Karpas-422 (cell line): ENCODE measurements around the gene FBXL7. TPM values are rescaled to one million over a fixed set of nuclear protein-coding genes. Genes with fewer than 3 reads are reported as not detected.

Experiments
- DNase-seq: peaks from one replicate; pipeline ENCODE4 v3.0.0-alpha.2; 2015
- H2AFZ ChIP-seq: fragments of 200-600 bp; sonication (generic); 2 replicates; pipeline ENCODE4 v1.6.1; 2014; ENCODE audit warnings: antibody characterized with exemption, low read length, mixed read lengths
- H3K27ac ChIP-seq: fragments of 200-600 bp; sonication (generic); 2 replicates; pipeline ENCODE4 v1.5.1; 2014; ENCODE audit warnings: mild to moderate bottlenecking, low read length, moderate library complexity
- H3K27me3 ChIP-seq: fragments of 200-600 bp; sonication (generic); 2 replicates; pipeline ENCODE4 v1.6.1; 2014; ENCODE audit warnings: low read length, mixed read lengths
- H3K36me3 ChIP-seq: fragments of 200-600 bp; sonication (generic); 2 replicates; pipeline ENCODE4 v1.6.1; 2014; ENCODE audit warnings: low read length, mixed read lengths; ENCODE audit not compliant: insufficient read depth
- H3K4me1 ChIP-seq: fragments of 200-600 bp; sonication (generic); 2 replicates; pipeline ENCODE4 v1.6.1; 2014; ENCODE audit warnings: mild to moderate bottlenecking, low read length, mixed read lengths
- H3K4me2 ChIP-seq: fragments of 200-600 bp; sonication (generic); 2 replicates; pipeline ENCODE4 v1.6.1; 2014; ENCODE audit warnings: low read length, low read depth, mild to moderate bottlenecking; ENCODE audit not compliant: poor library complexity, severe bottlenecking
- H3K4me3 ChIP-seq: fragments of 200-600 bp; sonication (generic); 2 replicates; pipeline ENCODE4 v1.5.1; 2014; ENCODE audit warnings: mild to moderate bottlenecking, antibody characterized with exemption, low read length, mixed read lengths
- H3K79me2 ChIP-seq: fragments of 200-600 bp; sonication (generic); 2 replicates; pipeline ENCODE4 v1.6.1; 2014; ENCODE audit warnings: mild to moderate bottlenecking, low read length, mixed read lengths
- H3K9ac ChIP-seq: fragments of 200-600 bp; sonication (generic); 2 replicates; pipeline ENCODE4 v1.6.0; 2014; ENCODE audit warnings: low read length
- H3K9me2 ChIP-seq: fragments of 200-600 bp; sonication (generic), shearing (Covaris generic); replicated peaks from 2 replicates; pipeline ENCODE4 v1.6.0; 2014; ENCODE audit warnings: mild to moderate bottlenecking, low read length, moderate library complexity; ENCODE audit not compliant: insufficient read depth
- H3K9me3 ChIP-seq: fragments of 300-700, 200-600 bp; sonication (generic); 2 replicates; pipeline ENCODE4 v1.6.1; 2014; ENCODE audit warnings: low read length, mixed read lengths
- H4K20me1 ChIP-seq: fragments of 200-600 bp; sonication (generic); 2 replicates; pipeline ENCODE4 v1.6.1; 2014; ENCODE audit warnings: mild to moderate bottlenecking, antibody characterized with exemption, low read length, low read depth; ENCODE audit not compliant: insufficient read depth
- total RNA-seq: library from RNA; depleted of rRNA; stranded (reverse); fragments of >200 nt; shearing (Covaris generic); gene quantifications from 2 replicates; pipeline ENCODE4 v1.2.3, GENCODE V29; 2014; ENCODE audit warnings: low replicate concordance

FBXL7 gene
- total RNA-seq, 1 experiment from 2014 or later = not detected

GRCh38 chr5:15521381-15522186 lies 21.6 kb downstream of the FBXL7 start:
- H3K4me2 ChIP-seq = no peak overlapping the region
- H3K4me3 ChIP-seq = no peak overlapping the region
- H3K4me1 ChIP-seq = no peaks in the 10 kb centered on the region
- no peaks in the 10 kb centered on the region for H3K27me3 ChIP-seq
- no peak for DNase-seq
- H2AFZ ChIP-seq = no peak overlapping the region
- H3K36me3 ChIP-seq = no peaks in the 10 kb centered on the region
- no peaks in the 10 kb centered on the region for H4K20me1 ChIP-seq
- peaks cover 8% of the 10 kb centered on the region for H3K9me3 ChIP-seq
- H3K27ac ChIP-seq = no peak overlapping the region
- H3K9ac ChIP-seq = no peak overlapping the region
- H3K79me2 ChIP-seq = no peaks in the 10 kb centered on the region
- no peaks in the 10 kb centered on the region for H3K9me2 ChIP-seq

- H3K36me3 ChIP-seq = no peaks in the 10 kb centered on the region
- no peak for DNase-seq
- H3K9me3 ChIP-seq = peaks cover 11% of the 10 kb centered on the region
- no peaks in the 10 kb centered on the region for H4K20me1 ChIP-seq
- H3K27me3 ChIP-seq = no peaks in the 10 kb centered on the region
- no peak overlapping the region for H3K4me3 ChIP-seq
- H2AFZ ChIP-seq = no peak overlapping the region
- H3K27ac ChIP-seq = no peak overlapping the region
- no peaks in the 10 kb centered on the region for H3K9me2 ChIP-seq
- H3K9ac ChIP-seq = no peak overlapping the region
- H3K79me2 ChIP-seq = no peaks in the 10 kb centered on the region
- H3K4me1 ChIP-seq = no peaks in the 10 kb centered on the region
- H3K4me2 ChIP-seq = no peak overlapping the region
Observed at GRCh38 chr5:15522187-15522520, 22.2 kb downstream of the FBXL7 start.

GRCh38 chr5:15524712-15525111 lies 24.7 kb downstream of the FBXL7 start:
- Histone ChIP-seq H2AFZ (no peak overlapping the region), H3K9ac (no peak overlapping the region), H4K20me1 (no peaks in the 10 kb centered on the region), H3K9me2 (no peaks in the 10 kb centered on the region), H3K27ac (no peak overlapping the region), H3K9me3 (peaks cover 7% of the 10 kb centered on the region), H3K79me2 (no peaks in the 10 kb centered on the region), H3K36me3 (no peaks in the 10 kb centered on the region), H3K4me1 (no peaks in the 10 kb centered on the region), H3K4me2 (no peak overlapping the region), H3K27me3 (no peaks in the 10 kb centered on the region), H3K4me3 (no peak overlapping the region)
- DNase-seq = no peak

- no peak overlapping the region for H3K4me3 ChIP-seq
- H3K9me3 ChIP-seq = peaks cover 10% of the 10 kb centered on the region
- H3K79me2 ChIP-seq = no peaks in the 10 kb centered on the region
- H3K27me3 ChIP-seq = no peaks in the 10 kb centered on the region
- DNase-seq = no peak
- no peaks in the 10 kb centered on the region for H3K36me3 ChIP-seq
- no peak overlapping the region for H3K9ac ChIP-seq
- no peaks in the 10 kb centered on the region for H3K4me1 ChIP-seq
- no peak overlapping the region for H3K27ac ChIP-seq
- H3K4me2 ChIP-seq = no peak overlapping the region
- H3K9me2 ChIP-seq = no peaks in the 10 kb centered on the region
- no peak overlapping the region for H2AFZ ChIP-seq
- H4K20me1 ChIP-seq = no peaks in the 10 kb centered on the region
Observed at GRCh38 chr5:15525703-15526275, 25.8 kb downstream of the FBXL7 start.

GRCh38 chr5:15526413-15526812 lies 26.4 kb downstream of the FBXL7 start:
- Histone ChIP-seq H3K9me3 (peaks cover 13% of the 10 kb centered on the region), H3K27me3 (no peaks in the 10 kb centered on the region), H3K4me2 (no peak overlapping the region), H3K36me3 (no peaks in the 10 kb centered on the region), H3K27ac (no peak overlapping the region), H3K4me3 (no peak overlapping the region), H3K9ac (no peak overlapping the region), H3K79me2 (no peaks in the 10 kb centered on the region), H4K20me1 (no peaks in the 10 kb centered on the region), H3K4me1 (no peaks in the 10 kb centered on the region), H2AFZ (no peak overlapping the region), H3K9me2 (no peaks in the 10 kb centered on the region)
- DNase-seq = no peak

- Histone ChIP-seq H2AFZ (no peak overlapping the region), H3K9me3 (peaks cover 22% of the 10 kb centered on the region), H3K4me2 (no peak overlapping the region), H3K4me3 (no peak overlapping the region), H3K9ac (no peak overlapping the region), H3K27me3 (no peaks in the 10 kb centered on the region), H3K4me1 (no peaks in the 10 kb centered on the region), H3K36me3 (no peaks in the 10 kb centered on the region), H3K27ac (no peak overlapping the region), H3K79me2 (no peaks in the 10 kb centered on the region), H3K9me2 (no peaks in the 10 kb centered on the region), H4K20me1 (no peaks in the 10 kb centered on the region)
- no peak for DNase-seq
Observed at GRCh38 chr5:15528476-15528875, 28.5 kb downstream of the FBXL7 start.

GRCh38 chr5:15529013-15529412 lies 29.0 kb downstream of the FBXL7 start:
- Histone ChIP-seq H3K4me2 (no peak overlapping the region), H3K9me2 (no peaks in the 10 kb centered on the region), H4K20me1 (no peaks in the 10 kb centered on the region), H3K36me3 (no peaks in the 10 kb centered on the region), H3K9ac (no peak overlapping the region), H3K4me3 (no peak overlapping the region), H3K27me3 (no peaks in the 10 kb centered on the region), H3K9me3 (peaks cover 22% of the 10 kb centered on the region), H3K27ac (no peak overlapping the region), H3K4me1 (no peaks in the 10 kb centered on the region), H2AFZ (no peak overlapping the region), H3K79me2 (no peaks in the 10 kb centered on the region)
- no peak for DNase-seq

GRCh38 chr5:15529821-15530220 lies 29.8 kb downstream of the FBXL7 start:
- peaks cover 26% of the 10 kb centered on the region for H3K9me3 ChIP-seq
- no peak for DNase-seq
- no peaks in the 10 kb centered on the region for H3K27me3 ChIP-seq

More at GRCh38 chr5:15529821-15530220, 29.8 kb downstream of the FBXL7 start:
- Histone ChIP-seq H3K79me2 (no peaks in the 10 kb centered on the region), H3K4me1 (no peaks in the 10 kb centered on the region), H3K4me3 (no peak overlapping the region), H3K9me2 (no peaks in the 10 kb centered on the region), H3K27ac (no peak overlapping the region), H3K9ac (no peak overlapping the region), H3K36me3 (no peaks in the 10 kb centered on the region), H3K4me2 (no peak overlapping the region), H4K20me1 (no peaks in the 10 kb centered on the region), H2AFZ (no peak overlapping the region)
